CMK (cell line): ENCODE results near the gene BET1.

Experiments used
- DNase-seq: peaks from one replicate; pipeline ENCODE4 v3.0.0-alpha.2; 2010; ENCODE audit warnings: low read depth

The BET1 gene

DNA sequence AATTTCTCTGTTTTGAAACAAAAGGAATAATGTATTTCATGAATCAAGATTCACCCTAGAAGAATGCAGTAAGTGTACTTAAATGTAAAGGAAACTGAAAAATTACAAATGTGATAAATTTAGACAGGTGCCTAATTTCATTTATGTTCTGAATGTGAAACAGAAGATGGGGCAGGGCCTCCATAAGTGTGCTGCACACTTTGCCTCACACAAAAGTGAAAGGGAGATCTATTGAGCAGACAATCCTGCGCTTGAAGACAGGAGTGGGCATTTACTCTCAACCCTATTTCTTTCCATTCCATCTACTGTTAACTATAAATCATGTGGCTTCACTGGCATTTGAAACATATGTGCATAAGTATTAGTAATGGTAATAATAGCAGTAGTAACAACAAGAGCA, 46.4 kb downstream of the BET1 start:
- DNase-seq: no peak

DNA sequence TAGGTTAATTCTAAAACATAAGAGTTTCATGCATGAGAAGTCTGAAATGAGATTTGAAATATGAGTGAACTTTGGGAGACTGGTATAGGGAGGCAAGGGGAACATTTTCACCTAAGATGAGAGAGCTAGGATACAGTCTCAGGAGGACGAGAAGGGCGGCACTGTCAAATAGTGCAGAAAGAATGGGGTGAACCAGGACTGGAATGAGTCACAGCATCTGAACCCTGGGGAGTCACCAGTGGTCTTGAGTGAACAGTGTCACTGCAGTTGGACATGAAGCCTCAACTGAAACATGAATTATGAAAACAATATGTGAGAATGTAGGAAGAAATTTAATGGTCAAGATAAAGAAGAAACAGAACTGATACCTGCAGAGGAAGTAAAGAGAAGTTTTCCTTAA, 48.9 kb downstream of the BET1 start:
- DNase-seq: no peak

DNA sequence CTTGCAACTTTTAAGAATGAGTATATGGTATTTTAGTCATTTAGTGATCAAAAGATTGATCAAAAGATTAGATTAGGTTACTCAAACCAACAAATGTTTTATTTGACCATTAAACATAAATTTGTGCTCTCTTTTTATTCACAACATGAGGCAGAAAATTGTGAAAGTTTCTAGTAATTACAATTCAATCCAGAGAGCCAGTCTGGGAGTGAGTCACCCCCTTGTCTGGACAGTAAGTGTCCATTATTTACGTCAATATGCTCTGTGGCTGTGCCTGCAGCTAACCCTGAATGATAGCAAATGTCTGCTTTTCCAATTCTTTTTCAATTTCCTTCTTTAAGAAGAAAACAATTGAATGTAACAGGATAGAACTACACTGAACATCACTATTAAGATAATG, 54.7 kb downstream of the BET1 start:
- DNase-seq: no peak

DNA sequence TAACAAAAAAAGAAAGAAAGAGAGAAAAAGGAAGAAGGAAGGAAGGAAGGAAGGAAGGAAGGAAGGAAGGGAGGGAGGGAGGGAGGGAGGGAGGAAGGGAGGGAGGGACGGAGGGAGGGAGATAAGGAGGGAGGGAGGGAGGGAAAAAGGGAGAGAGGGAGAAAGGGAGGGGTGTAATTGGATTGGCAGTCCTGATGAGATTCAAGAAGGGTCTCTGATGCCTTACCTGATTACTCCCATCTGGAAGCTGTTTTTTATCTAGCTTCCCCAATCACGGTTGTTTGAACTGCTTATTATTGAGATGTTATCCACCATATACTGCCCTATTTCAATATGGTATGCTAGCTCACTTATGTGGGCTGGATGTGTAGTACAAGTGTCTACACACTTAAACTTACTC, 55.3 kb downstream of the BET1 start:
- no peak for DNase-seq

DNA sequence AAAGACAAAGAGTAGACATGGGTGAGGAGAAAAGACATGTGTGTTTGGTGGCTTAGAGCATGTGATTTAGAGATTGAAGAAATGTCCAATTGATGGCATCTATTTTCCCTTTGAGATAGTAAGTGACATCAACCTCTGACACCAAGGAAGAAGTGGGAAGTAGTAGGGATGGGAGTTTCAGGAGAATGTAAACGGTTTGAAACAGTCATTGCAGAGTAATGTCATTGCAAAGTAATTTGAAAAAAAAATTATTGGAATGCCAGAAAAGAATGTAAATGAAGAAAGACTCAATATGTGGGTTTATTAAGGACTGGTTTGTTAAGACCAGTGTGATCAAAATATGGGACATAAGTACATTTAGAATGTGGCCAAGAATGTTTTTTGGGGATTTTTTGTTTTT, 56.0 kb downstream of the BET1 start:
- no peak for DNase-seq

DNA sequence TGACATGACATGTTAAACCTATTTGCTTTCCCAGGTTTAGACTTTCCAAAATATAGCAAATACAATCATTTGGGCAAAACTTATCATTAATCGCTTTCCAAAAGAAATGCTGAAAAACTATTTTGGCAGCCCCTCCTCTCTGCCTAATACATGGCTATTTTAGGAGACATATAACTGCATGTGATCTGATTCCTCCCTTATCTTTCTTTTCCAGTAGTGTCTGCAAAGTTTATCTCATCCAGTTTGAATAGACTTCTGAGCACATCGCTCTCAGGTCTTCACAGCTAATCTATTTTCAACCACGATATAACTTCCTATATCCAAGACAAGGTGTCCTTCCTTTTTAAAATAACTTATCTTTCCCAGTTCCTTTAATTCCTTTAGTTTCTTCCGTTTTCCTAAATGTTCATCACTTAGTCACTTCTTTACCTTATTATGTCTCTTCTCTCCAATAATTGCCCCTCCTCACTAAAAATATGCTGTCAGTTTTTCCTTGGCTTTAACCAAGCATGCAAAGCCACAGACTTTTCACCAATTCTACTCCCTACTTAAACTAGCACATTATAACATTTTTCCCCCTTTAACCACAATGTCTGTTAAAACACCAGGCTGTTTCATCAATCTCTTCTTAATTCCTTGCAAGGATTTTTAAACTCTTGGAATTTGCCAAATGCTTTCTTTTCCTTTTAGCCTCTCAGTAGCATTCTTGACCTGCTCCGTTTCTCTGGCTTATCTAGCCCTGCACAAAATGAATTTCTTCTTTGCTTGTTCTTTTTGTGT, 58.2 kb downstream of the BET1 start:
- peak; percentile 50 for DNase-seq

DNA sequence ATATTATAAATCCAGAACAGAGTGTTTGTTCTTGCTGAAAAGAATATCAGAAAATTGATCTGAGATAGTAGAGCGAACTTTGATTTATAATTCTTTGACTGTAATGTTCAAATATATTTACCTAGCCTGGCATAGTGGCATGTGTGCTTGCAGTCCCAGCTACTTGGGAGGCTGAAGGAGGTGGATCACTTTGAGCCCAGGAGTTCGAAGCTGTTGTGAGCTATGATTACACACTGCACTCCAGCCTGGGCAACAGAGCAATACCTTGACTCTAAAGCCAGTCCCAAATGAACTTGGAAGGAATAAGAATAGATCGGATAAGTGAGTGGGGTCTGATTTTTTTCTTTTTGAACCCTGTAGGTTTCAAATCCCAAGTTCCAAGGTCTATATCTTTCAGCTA, 59.1 kb downstream of the BET1 start:
- no peak for DNase-seq

DNA sequence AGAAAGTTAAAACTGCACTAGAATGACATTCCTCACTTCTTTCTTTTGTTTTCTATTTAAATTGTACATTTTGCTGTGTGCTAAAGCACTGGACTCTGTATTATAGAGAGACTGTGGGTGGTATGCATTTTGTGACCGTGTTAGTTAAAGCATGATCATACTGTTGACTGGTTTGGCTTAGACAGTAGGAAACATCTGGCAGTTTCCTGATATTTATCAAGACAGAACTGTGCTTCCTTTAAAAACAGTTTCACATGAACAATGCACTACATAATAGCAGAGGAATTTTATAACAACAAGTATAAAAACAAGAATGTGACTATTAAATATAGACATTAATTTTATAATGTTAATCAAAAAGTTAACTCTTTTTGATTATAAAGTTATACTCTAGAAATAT, 59.5 kb downstream of the BET1 start:
- DNase-seq: no peak

DNA sequence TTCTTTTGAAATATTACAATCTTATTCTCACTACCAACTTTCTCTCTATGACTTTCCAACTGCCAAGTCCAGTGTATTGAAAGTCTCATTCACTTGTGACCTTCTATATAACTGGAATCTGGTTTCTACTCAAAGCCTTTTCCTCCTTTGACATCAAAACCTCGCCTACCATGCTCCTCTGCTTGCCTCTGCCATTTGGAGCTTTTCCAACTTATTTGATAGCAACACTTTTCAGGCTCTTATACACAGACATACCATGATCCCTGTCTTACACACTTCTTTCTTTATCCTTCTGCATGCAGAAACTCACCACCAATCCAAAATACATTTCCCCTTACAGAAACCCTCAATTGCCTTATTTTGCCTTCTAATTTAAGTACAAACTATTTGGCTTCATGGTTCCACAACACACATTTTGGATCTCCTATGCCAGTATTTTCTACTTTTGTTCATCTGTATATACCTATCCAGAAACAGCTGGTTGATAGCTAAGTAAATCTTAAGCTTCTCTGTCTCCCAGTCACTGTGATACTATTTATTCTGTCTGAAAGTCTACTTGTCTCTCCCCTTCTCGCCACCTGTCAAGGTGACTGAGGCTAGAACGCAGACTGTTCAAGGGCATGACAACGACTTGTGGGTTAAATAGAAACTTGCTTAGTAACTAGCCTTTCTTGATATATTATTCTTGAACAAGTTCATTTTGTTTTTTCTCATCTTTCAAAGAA, 60.2 kb downstream of the BET1 start:
- DNase-seq: no peak
